Mesendoderm (in vitro differentiated cells): ENCODE results near the gene LDLRAD1.

Source experiments
- DNase-seq: peaks from one replicate; pipeline ENCODE4 v3.0.0; 2013
- H2AK5ac ChIP-seq: 2 replicates; pipeline ENCODE4 v1.6.1; 2013; ENCODE audit warnings: low read length, inconsistent platforms
- H2BK120ac ChIP-seq: 2 replicates; pipeline ENCODE4 v1.6.1; 2013; ENCODE audit warnings: low read depth, mild to moderate bottlenecking, low read length, moderate library complexity, mixed read lengths
- H2BK15ac ChIP-seq: replicated peaks from 2 replicates; pipeline ENCODE4 v1.6.1; 2013; ENCODE audit warnings: low read depth, mild to moderate bottlenecking, moderate library complexity
- H2BK5ac ChIP-seq: 2 replicates; pipeline ENCODE4 v1.6.1; 2013; ENCODE audit warnings: low read length, inconsistent platforms
- H3K18ac ChIP-seq: 2 replicates; pipeline ENCODE4 v1.6.1; 2013; ENCODE audit warnings: mild to moderate bottlenecking, low read length, mixed read lengths
- H3K23ac ChIP-seq: one replicate; pipeline ENCODE4 v1.6.1; 2013; ENCODE audit warnings: low read length
- H3K27ac ChIP-seq: 2 replicates; pipeline ENCODE4 v1.5.1; 2013; ENCODE audit warnings: low read depth, mild to moderate bottlenecking, inconsistent platforms, low read length, moderate library complexity
- H3K27me3 ChIP-seq: 2 replicates; pipeline ENCODE4 v1.6.1; 2013; ENCODE audit warnings: low read length, control low read depth, mild to moderate bottlenecking, inconsistent platforms; ENCODE audit not compliant: insufficient read depth, poor library complexity
- H3K36me3 ChIP-seq: 2 replicates; pipeline ENCODE4 v1.6.1; 2013; ENCODE audit warnings: low read length, inconsistent platforms; ENCODE audit not compliant: control insufficient read depth, insufficient read depth
- H3K4ac ChIP-seq: one replicate; pipeline ENCODE4 v1.6.1; 2013; ENCODE audit warnings: low read depth, mild to moderate bottlenecking, low read length, moderate library complexity
- H3K4me1 ChIP-seq: 2 replicates; pipeline ENCODE4 v1.6.1; 2013; ENCODE audit warnings: low read depth, low read length, inconsistent platforms; ENCODE audit not compliant: control insufficient read depth
- H3K4me2 ChIP-seq: 2 replicates; pipeline ENCODE4 v1.6.1; 2013; ENCODE audit warnings: low read length
- H3K4me3 ChIP-seq: 2 replicates; pipeline ENCODE4 v1.5.1; 2013; ENCODE audit warnings: mild to moderate bottlenecking, low read length
- H3K56ac ChIP-seq: one replicate; pipeline ENCODE4 v1.6.1; 2013; ENCODE audit warnings: low read length
- H3K79me1 ChIP-seq: 2 replicates; pipeline ENCODE4 v1.6.1; 2013; ENCODE audit warnings: low read length, inconsistent platforms
- H3K79me2 ChIP-seq: 2 replicates; pipeline ENCODE4 v1.6.1; 2013; ENCODE audit warnings: mild to moderate bottlenecking, low read length; ENCODE audit not compliant: control insufficient read depth, insufficient read depth
- H3K9ac ChIP-seq: 2 replicates; pipeline ENCODE4 v1.6.1; 2013; ENCODE audit warnings: low read length, inconsistent platforms
- H4K5ac ChIP-seq: one replicate; pipeline ENCODE4 v1.6.1; 2013; ENCODE audit warnings: low read length
- H4K8ac ChIP-seq: one replicate; pipeline ENCODE4 v1.6.1; 2013; ENCODE audit warnings: low read depth, mild to moderate bottlenecking, control low read depth, low read length, moderate library complexity
- WGBS: extraction: QIAGEN DNeasy Blood & Tissue Kit; methylation state at CpG from one replicate; pipeline ENCODE4 v1.1.7; 2013; ENCODE audit warnings: low lambda C conversion rate, missing lambda C conversion rate; ENCODE audit not compliant: insufficient coverage; ENCODE audit errors: extremely low coverage; 5-methylcytosine and 5-hydroxymethylcytosine counted together

The LDLRAD1 gene

GRCh38 chr1:54003249-54003646 lies 14.7 kb downstream of the LDLRAD1 start:
- no peak overlapping the region for H3K56ac ChIP-seq
- H3K18ac ChIP-seq: no peak overlapping the region
- no CpG with 5 or more reads among the region's 12 CpGs for WGBS
- H3K4me1 ChIP-seq: no peaks in the 10 kb centered on the region
- H2BK15ac ChIP-seq: no peak overlapping the region
- H3K27me3 ChIP-seq: no peaks in the 10 kb centered on the region
- H3K79me2 ChIP-seq: no peaks in the 10 kb centered on the region
- H3K79me1 ChIP-seq: no peaks in the 10 kb centered on the region
- no peak overlapping the region for H3K4ac ChIP-seq
- H3K4me2 ChIP-seq: no peak overlapping the region
- H3K4me3 ChIP-seq: no peak overlapping the region
- no peak overlapping the region for H3K27ac ChIP-seq
- no peak overlapping the region for H2BK120ac ChIP-seq
- no peak for DNase-seq
- no peak overlapping the region for H2BK5ac ChIP-seq
- H4K5ac ChIP-seq: no peak overlapping the region
- no peak overlapping the region for H3K23ac ChIP-seq
- H3K9ac ChIP-seq: no peak overlapping the region
- H4K8ac ChIP-seq: no peak overlapping the region
- H3K36me3 ChIP-seq: no peaks in the 10 kb centered on the region
- no peak overlapping the region for H2AK5ac ChIP-seq

GRCh38 chr1:54002544-54003248 lies 15.3 kb downstream of the LDLRAD1 start:
- no CpG with 5 or more reads among the region's 9 CpGs for WGBS
- no peak overlapping the region for H2BK5ac ChIP-seq

GRCh38 chr1:54001591-54001990 lies 16.4 kb downstream of the LDLRAD1 start:
- DNase-seq: no peak

More at GRCh38 chr1:54002544-54003248, 15.3 kb downstream of the LDLRAD1 start:
- no peak overlapping the region for H2BK15ac ChIP-seq
- no peak overlapping the region for H3K56ac ChIP-seq
- no peak overlapping the region for H3K9ac ChIP-seq
- no peaks in the 10 kb centered on the region for H3K79me2 ChIP-seq
- no peak overlapping the region for H3K27ac ChIP-seq
- H3K36me3 ChIP-seq: no peaks in the 10 kb centered on the region
- H4K8ac ChIP-seq: no peak overlapping the region
- H4K5ac ChIP-seq: no peak overlapping the region
- no peaks in the 10 kb centered on the region for H3K27me3 ChIP-seq
- H3K4me3 ChIP-seq: no peak overlapping the region
- no peaks in the 10 kb centered on the region for H3K4me1 ChIP-seq
- no peak overlapping the region for H2AK5ac ChIP-seq
- H3K79me1 ChIP-seq: no peaks in the 10 kb centered on the region
- no peak for DNase-seq
- H3K23ac ChIP-seq: no peak overlapping the region
- H3K4me2 ChIP-seq: no peak overlapping the region
- no peak overlapping the region for H2BK120ac ChIP-seq
- H3K4ac ChIP-seq: no peak overlapping the region
- H3K18ac ChIP-seq: no peak overlapping the region

GRCh38 chr1:53999920-54000319 lies 18.1 kb downstream of the LDLRAD1 start:
- Histone ChIP-seq H3K79me2 (no peaks in the 10 kb centered on the region), H4K5ac (no peak overlapping the region), H3K27me3 (no peaks in the 10 kb centered on the region), H3K79me1 (no peaks in the 10 kb centered on the region), H3K18ac (no peak overlapping the region), H3K36me3 (no peaks in the 10 kb centered on the region), H3K56ac (no peak overlapping the region), H3K4me1 (no peaks in the 10 kb centered on the region), H2AK5ac (no peak overlapping the region), H3K4me2 (no peak overlapping the region), H3K27ac (no peak overlapping the region), H3K9ac (no peak overlapping the region), H2BK15ac (no peak overlapping the region), H3K4ac (no peak overlapping the region), H3K4me3 (no peak overlapping the region), H3K23ac (no peak overlapping the region), H2BK5ac (no peak overlapping the region), H4K8ac (no peak overlapping the region), H2BK120ac (no peak overlapping the region)
- no peak for DNase-seq

More at GRCh38 chr1:54001591-54001990, 16.4 kb downstream of the LDLRAD1 start:
- Histone ChIP-seq H2BK120ac (no peak overlapping the region), H3K23ac (no peak overlapping the region), H3K18ac (no peak overlapping the region), H3K27ac (no peak overlapping the region), H3K79me1 (no peaks in the 10 kb centered on the region), H3K56ac (no peak overlapping the region), H3K79me2 (no peaks in the 10 kb centered on the region), H3K36me3 (no peaks in the 10 kb centered on the region), H2AK5ac (no peak overlapping the region), H2BK5ac (no peak overlapping the region), H3K4ac (no peak overlapping the region), H3K27me3 (no peaks in the 10 kb centered on the region), H4K5ac (no peak overlapping the region), H3K4me1 (no peaks in the 10 kb centered on the region), H3K9ac (no peak overlapping the region), H4K8ac (no peak overlapping the region), H3K4me2 (no peak overlapping the region), H3K4me3 (no peak overlapping the region), H2BK15ac (no peak overlapping the region)
- WGBS: no CpG with 5 or more reads among the region's 3 CpGs

GRCh38 chr1:53998223-53998622 lies 19.8 kb downstream of the LDLRAD1 start:
- H2BK120ac ChIP-seq: no peak overlapping the region
- DNase-seq: no peak
- H3K4ac ChIP-seq: no peak overlapping the region
- no peak overlapping the region for H3K23ac ChIP-seq
- no peak overlapping the region for H3K27ac ChIP-seq
- no peak overlapping the region for H4K8ac ChIP-seq
- H3K27me3 ChIP-seq: no peaks in the 10 kb centered on the region
- H3K4me3 ChIP-seq: no peak overlapping the region
- no peak overlapping the region for H2BK5ac ChIP-seq
- no peak overlapping the region for H2AK5ac ChIP-seq
- H3K4me2 ChIP-seq: no peak overlapping the region
- no peak overlapping the region for H4K5ac ChIP-seq
- no peak overlapping the region for H3K9ac ChIP-seq
- WGBS: no CpG with 5 or more reads among the region's 1 CpG
- H3K79me2 ChIP-seq: no peaks in the 10 kb centered on the region
- no peak overlapping the region for H2BK15ac ChIP-seq
- H3K18ac ChIP-seq: no peak overlapping the region
- no peak overlapping the region for H3K56ac ChIP-seq
- no peaks in the 10 kb centered on the region for H3K36me3 ChIP-seq
- no peaks in the 10 kb centered on the region for H3K4me1 ChIP-seq
- H3K79me1 ChIP-seq: no peaks in the 10 kb centered on the region

- DNase-seq: no peak
- no peaks in the 10 kb centered on the region for H3K79me2 ChIP-seq
- no CpG with 5 or more reads among the region's 1 CpG for WGBS
- no peaks in the 10 kb centered on the region for H3K27me3 ChIP-seq
- H3K4me2 ChIP-seq: no peak overlapping the region
- H2BK15ac ChIP-seq: no peak overlapping the region
- H2AK5ac ChIP-seq: no peak overlapping the region
- H3K4me3 ChIP-seq: no peak overlapping the region
- H3K79me1 ChIP-seq: no peaks in the 10 kb centered on the region
- H2BK5ac ChIP-seq: no peak overlapping the region
- no peak overlapping the region for H3K27ac ChIP-seq
- no peak overlapping the region for H3K56ac ChIP-seq
- H3K23ac ChIP-seq: no peak overlapping the region
- no peak overlapping the region for H3K18ac ChIP-seq
- H4K8ac ChIP-seq: no peak overlapping the region
- no peaks in the 10 kb centered on the region for H3K4me1 ChIP-seq
- H3K36me3 ChIP-seq: no peaks in the 10 kb centered on the region
- H3K4ac ChIP-seq: no peak overlapping the region
- no peak overlapping the region for H2BK120ac ChIP-seq
- no peak overlapping the region for H3K9ac ChIP-seq
- no peak overlapping the region for H4K5ac ChIP-seq
These were observed 22.3 kb downstream of the LDLRAD1 start for GRCh38 chr1:53995683-53996082.
